ENCODE results near the gene THSD4.

THSD4 gene

GRCh38 chr15:71414853-71415252 is 299.6 kb downstream of the THSD4 start:
- no peaks in the 10 kb centered on the region; the same call in 1 of the 2 replicates for H4K20me1 ChIP-seq (ENCODE audit: control insufficient read depth, insufficient read depth, low read depth, low read length)
- no peaks in the 10 kb centered on the region for H3K4me1 ChIP-seq (ENCODE audit: control insufficient read depth, low read length)
- H3K79me2 ChIP-seq (ENCODE audit: control insufficient read depth, low read length): no peaks in the 10 kb centered on the region
- no peaks in the 10 kb centered on the region for H3F3A ChIP-seq (ENCODE audit: control insufficient read depth, insufficient read depth)
- H3K9me3 ChIP-seq (ENCODE audit: control insufficient read depth, insufficient read depth, low read length): no peaks in the 10 kb centered on the region
- no peak overlapping the region for H3K4me2 ChIP-seq (ENCODE audit: low read length)
- no peaks in the 10 kb centered on the region for H3K36me3 ChIP-seq (ENCODE audit: control insufficient read depth, low read length)
- no peaks in the 10 kb centered on the region for H3K9me2 ChIP-seq (replicated peaks; ENCODE audit: control insufficient read depth, low read length)
- no peaks in the 10 kb centered on the region for H3K27me3 ChIP-seq (ENCODE audit: control insufficient read depth, low read length)
- H3K27ac ChIP-seq (ENCODE audit: low read depth, low read length): no peak overlapping the region
- TF ChIP-seq CTCF (IDR thresholded peaks at IDR 0.05; ENCODE audit: low read depth, low read length, poor library complexity, severe bottlenecking): no peak
- TF ChIP-seq EZH2phosphoT487 (IDR thresholded peaks at IDR 0.05; ENCODE audit: borderline replicate concordance, low read length): no peak
- H3K4me3 ChIP-seq (ENCODE audit: low read length): no peak overlapping the region

GRCh38 chr15:71422530-71423259 is 307.4 kb downstream of the THSD4 start:
- no peaks in the 10 kb centered on the region for H3K9me3 ChIP-seq (ENCODE audit: control insufficient read depth, insufficient read depth, low read length)
- TF ChIP-seq CTCF (IDR thresholded peaks at IDR 0.05; ENCODE audit: low read depth, low read length, poor library complexity, severe bottlenecking) (no peak), EZH2phosphoT487 (IDR thresholded peaks at IDR 0.05; ENCODE audit: borderline replicate concordance, low read length) (no peak)
- H3F3A ChIP-seq (ENCODE audit: control insufficient read depth, insufficient read depth): no peaks in the 10 kb centered on the region
- H3K27ac ChIP-seq (ENCODE audit: low read depth, low read length): no peak overlapping the region
- H3K4me2 ChIP-seq (ENCODE audit: low read length): no peak overlapping the region
- H3K36me3 ChIP-seq (ENCODE audit: control insufficient read depth, low read length): no peaks in the 10 kb centered on the region
- no peaks in the 10 kb centered on the region for H3K4me1 ChIP-seq (ENCODE audit: control insufficient read depth, low read length)
- no peaks in the 10 kb centered on the region for H3K27me3 ChIP-seq (ENCODE audit: control insufficient read depth, low read length)
- no peaks in the 10 kb centered on the region for H3K9me2 ChIP-seq (replicated peaks; ENCODE audit: control insufficient read depth, low read length)
- H3K4me3 ChIP-seq (ENCODE audit: low read length): no peak overlapping the region
- no peaks in the 10 kb centered on the region for H4K20me1 ChIP-seq (ENCODE audit: control insufficient read depth, insufficient read depth, low read depth, low read length)
- H3K79me2 ChIP-seq (ENCODE audit: control insufficient read depth, low read length): no peaks in the 10 kb centered on the region

DNA sequence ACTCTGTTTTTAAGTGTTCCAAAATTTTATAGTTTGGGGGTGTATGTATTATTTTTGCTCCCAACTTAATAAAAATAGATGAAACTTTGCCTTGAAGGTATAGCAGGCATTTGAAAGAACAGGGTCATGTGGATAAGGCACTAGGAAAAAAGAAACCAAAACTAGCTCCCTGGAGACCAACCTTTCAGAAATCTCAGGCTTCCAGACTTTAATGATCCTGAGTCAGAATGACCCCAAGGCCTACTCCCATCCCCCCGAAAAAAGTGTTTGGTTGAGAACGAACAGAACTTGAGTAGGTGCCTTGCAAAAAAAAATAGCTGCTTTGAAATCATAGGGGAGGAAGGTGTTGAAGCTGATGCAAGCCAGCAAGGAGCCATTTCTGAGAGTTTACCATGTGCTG is 309.5 kb downstream of the THSD4 start:
- H3K4me2 ChIP-seq (ENCODE audit: low read length): no peak overlapping the region
- H3K27me3 ChIP-seq (ENCODE audit: control insufficient read depth, low read length): no peaks in the 10 kb centered on the region; the same call in 1 of the 2 replicates
- no peak overlapping the region for H3K27ac ChIP-seq (ENCODE audit: low read depth, low read length)
- H3K9me2 ChIP-seq (replicated peaks; ENCODE audit: control insufficient read depth, low read length): no peaks in the 10 kb centered on the region
- no peaks in the 10 kb centered on the region for H3K4me1 ChIP-seq (ENCODE audit: control insufficient read depth, low read length)
- no peaks in the 10 kb centered on the region for H3K36me3 ChIP-seq (ENCODE audit: control insufficient read depth, low read length)
- H3K9me3 ChIP-seq (ENCODE audit: control insufficient read depth, insufficient read depth, low read length): no peaks in the 10 kb centered on the region
- H4K20me1 ChIP-seq (ENCODE audit: control insufficient read depth, insufficient read depth, low read depth, low read length): no peaks in the 10 kb centered on the region
- H3F3A ChIP-seq (ENCODE audit: control insufficient read depth, insufficient read depth): no peaks in the 10 kb centered on the region
- no peaks in the 10 kb centered on the region for H3K79me2 ChIP-seq (ENCODE audit: control insufficient read depth, low read length)
- no peak overlapping the region for H3K4me3 ChIP-seq (ENCODE audit: low read length)
- no peak for TF ChIP-seq EZH2phosphoT487 (IDR thresholded peaks at IDR 0.05; ENCODE audit: borderline replicate concordance, low read length)
- no peak for TF ChIP-seq CTCF (IDR thresholded peaks at IDR 0.05; ENCODE audit: low read depth, low read length, poor library complexity, severe bottlenecking)
